ENCODE results near the gene SYCP2. TPM values are rescaled to one million over a fixed set of nuclear protein-coding genes. Genes with fewer than 3 reads are reported as not detected.

SYCP2 gene
- total RNA-seq, 1 donor from 2014 or later: 2.5 TPM

GRCh38 chr20:59829786-59830664 is 103.4 kb downstream of the SYCP2 start:
- TF ChIP-seq CTCF (IDR thresholded peaks at IDR 0.05): no peak
- no peak overlapping the region for H3K4me3 Mint-ChIP-seq (ENCODE audit: unreplicated experiment)
- peaks cover 9% of the 10 kb centered on the region for H3K4me1 Mint-ChIP-seq (ENCODE audit: low read depth)
- no peak overlapping the region for H3K27ac Mint-ChIP-seq (ENCODE audit: unreplicated experiment)
- H3K27me3 Mint-ChIP-seq (ENCODE audit: low read depth): peaks cover 43% of the 10 kb centered on the region
- DNase-seq (ENCODE audit: low spot score): no peak
- H3K9me3 Mint-ChIP-seq (ENCODE audit: low read depth): no peaks in the 10 kb centered on the region
- H3K36me3 Mint-ChIP-seq (ENCODE audit: low read depth): peaks cover 4% of the 10 kb centered on the region

DNA sequence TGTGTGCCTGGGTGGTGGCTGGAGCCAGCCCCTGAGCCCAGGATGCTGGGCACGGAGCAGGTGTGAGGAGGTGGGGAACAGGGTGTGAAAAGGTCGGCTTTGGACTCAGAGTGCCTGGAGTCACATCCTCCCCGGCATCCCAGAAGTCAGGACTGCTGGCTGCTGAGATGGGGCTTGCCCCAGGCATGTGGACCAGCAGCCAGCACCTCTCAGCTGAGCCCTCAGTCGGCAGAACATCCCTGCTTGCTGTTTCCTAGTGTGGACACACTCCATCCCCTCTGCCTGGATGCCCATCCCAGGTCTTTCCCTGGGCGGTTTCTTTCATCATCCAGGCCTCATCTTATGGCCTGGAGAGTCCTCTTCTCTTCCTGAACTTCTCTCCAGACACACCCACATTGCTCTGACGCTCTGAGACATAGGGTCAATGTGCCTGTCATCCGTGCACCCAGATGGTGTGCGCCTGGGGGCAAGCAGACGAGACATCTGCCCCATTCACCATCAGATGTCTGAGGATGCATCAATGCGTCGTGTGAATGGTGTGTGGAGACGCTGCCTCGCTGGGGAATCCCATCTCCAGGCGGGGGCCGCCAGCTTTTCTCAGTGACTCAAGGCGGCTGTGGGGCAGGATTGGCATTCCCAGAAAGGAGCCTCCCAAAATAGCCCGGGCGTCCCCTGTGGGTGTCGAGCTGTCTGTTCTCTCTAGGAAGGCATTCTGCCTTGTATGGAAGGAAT is 104.2 kb downstream of the SYCP2 start:
- Mint-ChIP-seq H3K4me3 (ENCODE audit: unreplicated experiment) (no peak overlapping the region), H3K27ac (ENCODE audit: unreplicated experiment) (no peak overlapping the region), H3K36me3 (ENCODE audit: low read depth) (peaks cover 4% of the 10 kb centered on the region), H3K9me3 (ENCODE audit: low read depth) (no peaks in the 10 kb centered on the region), H3K27me3 (ENCODE audit: low read depth) (peaks cover 41% of the 10 kb centered on the region), H3K4me1 (ENCODE audit: low read depth) (peaks cover 7% of the 10 kb centered on the region)
- TF ChIP-seq CTCF (IDR thresholded peaks at IDR 0.05): no peak
- no peak for DNase-seq (ENCODE audit: low spot score)

DNA sequence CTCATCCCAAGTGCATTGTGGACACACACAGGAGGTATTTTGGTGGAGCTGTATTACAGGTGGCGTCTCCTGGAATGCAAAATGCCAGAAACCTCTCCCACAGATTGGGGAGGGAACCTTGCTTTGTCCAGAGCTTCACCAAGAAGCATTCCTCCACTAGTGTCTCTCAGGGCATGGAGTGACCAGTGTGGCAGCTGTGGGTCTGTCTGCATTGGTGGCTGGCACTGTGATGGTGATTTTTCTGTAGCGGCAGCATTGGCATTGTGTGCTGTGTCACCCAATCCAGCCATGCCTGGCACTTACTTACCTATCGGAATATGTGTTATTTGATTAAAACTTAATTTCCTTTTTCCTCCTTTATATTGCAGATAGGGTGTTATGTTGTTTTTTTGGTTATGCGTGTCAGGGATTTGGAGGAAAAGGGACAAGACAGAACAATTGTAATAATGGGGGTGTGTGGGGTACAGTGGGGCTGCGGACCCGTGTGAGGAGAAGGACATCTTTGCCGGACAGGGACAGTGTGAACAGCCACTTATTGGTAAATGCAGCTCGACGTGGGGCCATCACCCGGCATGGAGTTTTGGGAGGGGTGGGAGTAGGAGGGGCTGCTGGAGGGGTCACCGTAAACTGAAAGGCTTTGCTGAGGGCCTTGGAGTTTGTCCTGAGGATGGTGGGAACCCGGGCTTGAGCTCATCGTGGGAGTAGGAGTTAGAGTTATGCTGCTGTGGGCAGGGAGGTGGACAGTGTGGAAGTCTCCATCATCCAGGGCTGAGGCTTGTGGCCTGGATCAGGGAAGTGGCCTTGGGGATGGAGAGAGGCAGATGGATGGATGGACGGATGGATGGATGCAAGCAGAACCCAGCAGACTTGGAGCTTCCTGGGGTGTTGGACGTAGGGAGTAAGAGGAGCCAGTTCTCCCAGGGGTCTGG is 105.0 kb downstream of the SYCP2 start:
- H3K27me3 Mint-ChIP-seq (ENCODE audit: low read depth): peaks cover 36% of the 10 kb centered on the region
- no peak for DNase-seq (ENCODE audit: low spot score)
- no peaks in the 10 kb centered on the region for H3K9me3 Mint-ChIP-seq (ENCODE audit: low read depth)
- no peak overlapping the region for H3K27ac Mint-ChIP-seq (ENCODE audit: unreplicated experiment)
- peaks cover 7% of the 10 kb centered on the region for H3K4me1 Mint-ChIP-seq (ENCODE audit: low read depth)
- H3K36me3 Mint-ChIP-seq (ENCODE audit: low read depth): peaks cover 4% of the 10 kb centered on the region
- no peak overlapping the region for H3K4me3 Mint-ChIP-seq (ENCODE audit: unreplicated experiment)
- TF ChIP-seq CTCF (IDR thresholded peaks at IDR 0.05): no peak

GRCh38 chr20:59827138-59828056 is 106.0 kb downstream of the SYCP2 start:
- DNase-seq (ENCODE audit: low spot score): no peak
- H3K27me3 Mint-ChIP-seq (ENCODE audit: low read depth): peaks cover 35% of the 10 kb centered on the region
- TF ChIP-seq CTCF (IDR thresholded peaks at IDR 0.05): no peak
- H3K36me3 Mint-ChIP-seq (ENCODE audit: low read depth): peaks cover 4% of the 10 kb centered on the region
- H3K4me3 Mint-ChIP-seq (ENCODE audit: unreplicated experiment): no peak overlapping the region
- H3K9me3 Mint-ChIP-seq (ENCODE audit: low read depth): no peaks in the 10 kb centered on the region
- H3K27ac Mint-ChIP-seq (ENCODE audit: unreplicated experiment): no peak overlapping the region
- H3K4me1 Mint-ChIP-seq (ENCODE audit: low read depth): peaks cover 7% of the 10 kb centered on the region

Measured in chondrocyte (in vitro differentiated cells).